HG03045 (cell line): ENCODE data around the gene TTC21A.
A peak's percentile ranks its signal among the peaks of the same experiment; 100 is the strongest.

ENCODE experiments used
- ATAC-seq: cut with Tn5 transposase; IDR thresholded peaks from one replicate; pipeline ENCODE4 v1.9.1; 2021; ENCODE audit warnings: mild to moderate bottlenecking, moderate library complexity; ENCODE audit not compliant: unreplicated experiment

Gene TTC21A

DNA sequence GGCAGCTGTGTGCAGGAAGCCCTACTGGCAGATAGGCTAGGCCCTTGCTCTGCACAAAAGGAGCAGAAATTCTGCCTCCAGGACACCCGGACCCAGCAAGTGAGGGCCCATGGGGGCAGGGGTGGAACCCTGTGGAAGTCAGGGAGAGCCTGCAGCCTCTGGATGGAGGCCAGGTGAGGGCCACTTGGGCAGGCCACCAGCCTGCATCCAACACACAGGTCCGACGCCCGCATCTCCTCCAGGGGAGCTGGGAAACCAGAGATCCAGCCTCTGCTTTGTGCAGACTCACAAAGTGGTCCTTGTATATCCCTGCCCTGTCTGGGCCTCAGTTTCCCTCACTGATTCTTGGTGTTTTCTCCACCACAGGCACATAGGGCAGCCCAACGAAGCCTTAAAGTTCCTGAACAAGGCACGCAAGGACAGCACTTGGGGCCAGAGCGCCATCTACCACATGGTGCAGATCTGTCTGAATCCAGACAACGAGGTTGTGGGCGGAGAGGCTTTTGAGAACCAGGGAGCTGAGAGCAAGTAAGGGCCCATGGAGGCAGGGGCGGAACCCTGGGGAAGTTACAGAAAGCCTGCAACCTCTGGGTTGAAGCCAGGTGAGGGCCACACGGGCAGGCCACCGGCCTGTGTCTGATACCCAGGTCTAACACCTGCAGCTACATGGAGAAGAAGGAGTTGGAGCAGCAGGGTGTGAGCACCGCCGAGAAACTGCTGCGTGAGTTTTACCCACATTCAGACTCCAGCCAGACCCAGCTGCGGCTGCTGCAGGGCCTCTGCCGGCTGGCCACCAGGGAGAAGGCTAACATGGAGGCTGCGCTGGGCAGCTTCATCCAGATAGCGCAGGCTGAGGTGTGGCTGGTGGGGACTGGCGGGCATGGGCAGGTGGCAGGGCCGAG, 29.3 kb downstream of the TTC21A start:
- ATAC-seq, result no peak

- ATAC-seq, result no peak
Observed at GRCh38 chr3:39137435-39137936, 30.0 kb downstream of the TTC21A start.

- no peak for ATAC-seq
Observed at GRCh38 chr3:39137991-39138803, 30.7 kb downstream of the TTC21A start.

DNA sequence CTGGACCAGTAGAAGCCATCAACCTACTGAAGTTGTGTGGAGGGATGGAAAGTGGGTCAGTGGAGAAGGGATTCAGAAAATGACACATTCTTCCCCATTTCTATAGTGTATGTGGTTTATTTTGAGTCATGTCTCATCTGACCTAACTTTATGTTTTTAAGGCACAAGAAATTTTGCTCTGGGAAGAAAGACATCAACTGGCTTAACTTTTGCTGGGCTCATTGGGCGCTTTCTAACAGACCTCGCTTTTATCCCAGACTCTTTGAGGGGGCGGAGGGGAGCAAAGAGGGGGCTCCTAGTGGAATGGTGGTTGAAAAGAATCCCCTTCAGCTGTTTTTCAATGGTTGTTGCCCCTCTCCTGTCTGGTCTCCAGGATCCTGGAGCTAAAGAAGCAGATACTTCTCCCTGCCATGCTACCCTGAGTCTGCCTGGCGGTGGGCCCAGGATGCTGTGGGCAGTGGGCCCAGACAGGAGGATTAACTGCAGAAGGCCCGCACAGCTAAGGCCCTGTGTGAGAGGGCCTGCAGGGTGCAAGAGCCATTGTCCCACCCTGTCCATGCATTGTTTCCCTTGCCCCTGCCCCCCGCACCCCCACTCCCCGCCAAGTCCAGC, 31.4 kb downstream of the TTC21A start:
- no peak for ATAC-seq

DNA sequence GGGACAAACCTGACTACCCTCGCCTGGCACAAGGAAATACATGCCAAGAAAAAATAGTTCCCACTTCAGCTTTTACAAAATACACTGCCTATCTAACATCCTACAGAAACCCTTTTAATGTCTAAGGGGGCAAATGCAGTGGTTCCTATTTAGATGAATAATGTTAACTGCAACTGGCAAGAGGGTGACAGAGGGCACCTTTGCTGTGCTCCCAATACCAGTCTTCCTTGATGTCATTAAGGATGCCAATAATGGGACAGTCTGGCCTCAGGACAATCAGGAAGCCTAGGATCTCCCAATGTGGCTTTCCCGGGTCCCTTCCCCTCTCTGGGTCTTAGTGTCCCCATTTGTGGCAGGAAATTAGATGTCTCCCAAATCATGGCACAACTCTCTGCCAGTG, 32.0 kb downstream of the TTC21A start:
- no peak for ATAC-seq

- no peak for ATAC-seq
Observed at GRCh38 chr3:39140341-39140971, 33.0 kb downstream of the TTC21A start.

GRCh38 chr3:39141171-39141995, 33.9 kb downstream of the TTC21A start:
- no peak for ATAC-seq

GRCh38 chr3:39142067-39142466, 34.6 kb downstream of the TTC21A start:
- ATAC-seq, result no peak

DNA sequence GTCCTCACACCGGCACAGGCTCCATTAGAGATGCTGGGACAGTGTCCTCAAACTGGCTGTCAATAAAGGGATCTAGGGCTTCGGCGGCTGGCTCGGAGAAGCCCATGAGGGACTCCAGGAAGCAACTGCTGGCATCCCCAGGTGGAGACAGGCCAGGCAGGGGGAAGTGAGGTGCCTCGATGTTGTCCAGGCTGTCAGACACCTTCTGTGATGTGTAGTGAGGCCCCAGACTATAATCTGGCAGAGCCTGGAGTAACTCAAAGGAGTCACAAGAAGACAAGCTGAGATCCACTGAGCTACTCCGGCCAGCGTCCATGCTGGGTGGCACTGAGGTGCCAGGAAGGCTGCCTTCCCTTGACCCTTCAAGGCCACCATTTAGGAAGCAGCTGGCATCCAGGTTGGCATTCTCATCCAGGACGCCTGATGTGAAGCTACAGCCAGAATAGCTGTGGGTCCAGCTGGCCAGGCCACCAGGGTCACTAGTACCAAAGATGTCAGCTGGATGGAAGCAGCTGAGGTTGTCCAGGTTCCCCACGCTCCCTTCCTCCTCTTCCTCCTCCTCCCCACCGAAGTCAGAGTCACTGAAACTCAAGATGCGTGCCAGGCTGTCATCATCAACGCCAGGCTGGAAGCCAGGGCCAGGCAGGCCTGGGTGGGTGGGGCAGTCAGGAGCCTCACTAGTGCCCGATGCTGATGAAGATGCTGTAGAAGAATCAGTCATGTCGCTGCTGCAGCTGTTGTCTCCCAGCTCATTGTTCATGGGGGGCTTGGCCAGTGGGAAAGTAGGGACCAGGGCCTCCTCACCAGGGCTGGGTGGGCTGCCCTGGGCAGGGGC, 35.8 kb downstream of the TTC21A start:
- no peak for ATAC-seq

DNA sequence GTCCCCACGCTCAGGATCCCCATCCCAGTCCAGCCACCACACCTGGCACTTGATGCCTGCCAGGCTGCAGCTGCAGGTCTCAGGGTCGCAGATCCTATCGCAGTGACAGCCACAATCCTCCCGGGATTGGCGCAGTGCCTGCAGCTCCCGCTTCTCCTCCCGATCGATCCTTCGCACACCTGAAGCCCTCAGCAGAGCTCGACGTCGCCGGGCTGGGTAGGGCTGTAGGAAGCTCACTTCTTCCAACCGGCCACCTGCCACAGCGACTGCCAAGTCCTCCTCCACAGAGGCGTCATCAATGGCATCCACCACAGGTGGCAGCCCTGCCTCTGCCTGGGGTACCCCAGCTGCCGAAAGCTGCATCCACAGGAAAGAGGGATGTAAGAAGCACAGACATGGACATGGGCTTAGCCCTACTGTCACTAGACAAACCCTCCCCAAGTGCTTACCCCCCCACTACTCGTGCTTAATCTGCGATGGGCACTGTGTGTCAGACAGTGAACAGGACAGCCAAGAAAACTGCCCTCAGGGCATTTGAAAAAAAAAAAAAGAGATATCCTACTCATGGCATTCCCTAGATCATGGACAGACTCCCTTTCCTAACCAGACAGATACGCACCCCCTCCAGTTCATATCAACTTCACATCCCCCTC, 36.7 kb downstream of the TTC21A start:
- no peak for ATAC-seq

DNA sequence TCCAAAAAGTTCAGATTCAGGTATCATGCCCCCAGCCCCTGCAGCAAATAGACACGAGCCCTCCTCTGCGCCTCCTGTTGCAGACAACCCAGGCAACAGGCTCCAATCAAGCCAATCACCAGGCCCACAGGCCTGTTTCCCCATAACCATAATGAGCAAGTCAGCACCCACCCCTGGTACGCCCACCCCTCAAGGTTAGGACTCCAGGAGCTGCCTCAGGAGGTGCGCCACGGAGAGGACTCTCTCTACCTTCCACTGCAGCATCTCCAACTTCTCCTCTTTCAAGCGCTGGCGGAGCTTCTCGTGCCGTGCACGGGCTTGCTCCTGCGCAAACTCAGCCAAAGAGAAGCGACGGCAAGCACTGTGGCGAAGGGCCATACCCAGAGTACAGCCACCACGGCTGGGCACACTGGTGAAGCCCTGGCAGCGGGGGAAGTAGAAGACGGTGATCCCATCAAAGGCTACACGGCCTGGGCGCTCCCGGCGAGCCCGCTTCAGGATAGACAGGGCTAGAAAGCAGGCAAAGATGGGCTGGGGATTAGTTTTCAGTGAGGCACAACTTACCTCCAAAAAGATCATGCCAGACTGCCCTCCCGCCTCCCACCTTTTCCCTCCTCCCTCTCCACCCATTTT, 37.4 kb downstream of the TTC21A start:
- no peak for ATAC-seq

DNA sequence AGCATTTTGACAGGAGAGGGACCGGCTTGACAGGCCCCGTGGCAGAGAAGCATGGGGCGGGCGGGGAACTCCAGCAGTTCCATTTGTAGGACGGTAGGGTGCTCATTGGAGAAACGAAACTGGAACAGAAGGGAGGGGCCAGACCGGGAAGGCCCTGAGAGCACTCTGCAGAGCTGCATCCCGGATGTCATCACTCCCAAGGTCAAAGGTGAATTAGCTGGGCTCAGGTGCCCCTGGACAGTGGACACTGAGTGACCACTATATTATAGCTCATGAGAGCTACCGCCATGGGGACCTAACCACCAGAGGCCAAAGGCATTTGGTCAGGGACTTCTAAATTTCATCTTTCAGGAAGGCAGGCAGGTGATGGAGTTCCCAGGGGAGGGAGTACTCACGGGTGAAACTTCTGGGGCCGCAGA, 38.6 kb downstream of the TTC21A start:
- ATAC-seq, result no peak

DNA sequence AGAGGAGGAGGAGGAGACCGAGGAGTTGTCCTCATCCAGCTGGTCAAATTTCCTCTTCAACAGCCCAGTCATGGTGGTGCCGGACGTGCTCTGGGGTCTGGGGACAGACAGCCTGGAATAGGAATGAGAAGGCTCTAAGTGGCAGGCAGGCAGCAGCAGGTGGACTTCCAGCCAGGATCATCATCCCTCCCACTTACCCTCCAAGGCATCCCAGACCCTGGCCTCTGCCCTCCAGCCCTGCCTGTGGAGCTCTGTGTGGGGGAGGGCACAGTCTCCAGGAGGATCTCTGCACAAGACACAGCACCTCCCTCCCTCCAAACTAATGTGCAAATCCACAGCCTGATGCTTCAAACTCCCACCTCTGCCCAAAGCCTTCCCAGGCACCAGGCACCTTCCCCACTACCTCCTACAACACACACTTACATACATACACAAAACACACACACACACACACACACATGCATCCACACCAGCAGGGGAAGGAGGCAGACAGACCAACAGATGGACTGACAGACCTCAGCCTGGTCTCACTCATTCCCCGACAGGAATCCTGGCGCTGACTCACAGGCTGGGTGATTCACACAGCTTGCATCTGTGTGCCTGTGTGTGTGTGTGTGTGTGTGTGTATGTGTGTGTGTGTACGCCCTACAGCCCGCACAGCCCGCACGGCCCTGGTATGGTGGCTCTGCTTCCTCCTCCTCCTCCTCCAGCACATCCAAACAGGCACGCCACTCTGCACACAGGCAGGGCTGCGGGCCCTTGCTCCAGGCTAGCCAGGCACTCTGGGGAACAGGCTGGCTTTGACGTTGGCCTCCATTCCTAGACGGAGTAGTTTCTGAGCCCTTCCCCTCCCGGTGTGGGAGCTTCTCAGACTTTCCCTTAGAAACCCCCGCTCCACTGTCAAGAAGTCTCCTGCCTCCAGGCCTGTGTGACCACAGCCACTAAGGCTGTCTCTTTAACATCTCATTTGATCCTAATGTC, 39.4 kb downstream of the TTC21A start:
- ATAC-seq, result no peak

DNA sequence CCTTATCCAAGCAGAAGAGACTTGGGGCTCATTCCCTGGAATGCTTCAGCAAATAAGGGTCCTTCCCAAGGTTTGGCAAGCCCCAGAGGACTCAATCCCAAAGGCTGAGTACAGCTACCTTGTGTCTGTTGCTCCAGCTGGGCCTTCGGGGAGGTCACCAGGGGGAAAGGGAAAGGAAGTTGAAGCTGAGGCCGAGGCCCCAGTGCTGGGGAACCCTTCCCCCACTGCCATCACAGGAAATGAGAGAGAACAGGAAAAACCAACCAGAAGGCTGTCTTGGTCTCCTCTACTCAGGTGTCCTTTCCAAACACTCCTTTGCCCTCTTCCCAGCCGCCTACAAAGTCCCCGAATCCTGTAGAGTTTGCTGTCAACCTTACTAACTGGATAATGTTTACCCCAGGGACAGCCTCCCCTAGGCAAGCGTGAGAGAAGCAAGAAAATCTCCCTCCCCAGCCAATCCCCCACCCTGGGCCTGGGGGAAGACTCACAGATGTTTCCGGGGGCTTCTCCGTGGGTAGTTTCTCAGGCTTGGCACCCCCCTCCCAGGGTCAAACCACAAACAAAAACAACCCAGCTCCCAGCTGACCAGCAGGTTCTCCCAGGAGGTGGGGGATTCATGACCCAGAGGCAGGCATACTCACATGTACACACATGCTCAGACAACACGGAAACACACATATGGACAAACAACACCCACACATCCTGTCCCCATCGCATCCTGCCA, 40.4 kb downstream of the TTC21A start:
- peak; percentile 20 for ATAC-seq

DNA sequence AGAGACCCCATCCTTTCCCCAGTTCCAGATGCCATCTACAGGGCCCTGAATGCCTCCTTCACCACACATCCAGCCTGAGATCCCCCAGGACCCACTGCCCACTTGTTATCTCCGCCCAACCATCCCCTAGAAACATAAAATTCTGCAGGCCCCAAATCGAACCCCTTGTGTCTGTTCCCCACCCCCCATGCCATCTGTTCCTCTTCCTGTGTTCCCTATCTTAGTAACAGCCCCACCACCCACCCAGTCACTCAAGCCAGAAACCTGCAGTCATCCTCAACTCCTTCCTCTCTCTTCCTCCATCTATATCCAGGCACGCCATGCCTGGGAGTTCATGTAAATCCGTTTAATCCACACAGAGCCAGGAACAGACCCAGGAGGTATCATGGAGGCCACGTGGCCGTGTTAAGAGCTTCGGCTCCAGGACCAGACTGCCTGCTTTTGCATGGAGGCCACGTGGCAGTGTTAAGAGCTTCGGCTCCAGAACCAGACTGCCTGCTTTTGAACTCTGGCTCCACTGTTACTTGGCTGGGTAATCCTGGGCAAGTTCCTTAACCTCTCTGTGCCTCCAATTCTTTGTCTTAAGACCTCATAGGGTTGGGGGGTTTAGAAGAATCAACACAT, 41.1 kb downstream of the TTC21A start:
- ATAC-seq, result no peak

- ATAC-seq, result no peak
Observed at GRCh38 chr3:39149059-39149455, 41.6 kb downstream of the TTC21A start.
